Measurements from ENCODE around the gene HSPB7. TPM values are rescaled to one million over a fixed set of nuclear protein-coding genes. Genes with fewer than 3 reads are reported as not detected.
"Not testable (repeated sequence)": the region's sequence is repeated elsewhere in the genome, so short reads cannot be mapped to it uniquely, and the experiment has no call there.

The HSPB7 gene
- total RNA-seq, 2 donors from 2014 or later = not detected

DNA sequence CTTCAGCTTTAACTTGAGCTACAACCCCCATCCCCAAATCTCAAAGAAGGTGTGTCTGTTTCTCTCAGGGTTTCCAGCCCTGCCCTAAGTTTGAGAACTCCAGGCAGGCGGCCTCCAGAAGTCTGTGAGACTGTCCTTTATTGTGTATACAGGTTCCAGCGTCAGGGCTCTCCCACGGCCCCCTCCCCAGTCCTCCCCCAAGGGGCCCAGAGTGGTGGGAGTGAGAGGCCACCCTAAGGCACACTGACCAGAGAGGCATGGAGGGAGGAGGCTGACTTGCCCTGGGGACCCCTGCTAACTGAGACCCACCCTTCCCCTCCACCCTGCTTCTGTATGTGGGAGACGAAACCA is 4.0 kb downstream of the HSPB7 start:
- ATAC-seq (no peak), DNase-seq (ENCODE audit: low spot score) (no peak)
- H3K9me3 Mint-ChIP-seq = no peaks in the 10 kb centered on the region
- no peaks in the 10 kb centered on the region for H3K36me3 Mint-ChIP-seq
- peak overlapping the region in 1 of 2 donors; percentile 31 for H3K27ac Mint-ChIP-seq
- peaks cover 0 to 2% of the 10 kb centered on the region in 2 donors for H3K27me3 Mint-ChIP-seq
- no peak overlapping the region for H3K4me3 Mint-ChIP-seq
- H3K4me1 Mint-ChIP-seq (ENCODE audit: low read depth in 2 of 2) = peaks cover 0 to 3% of the 10 kb centered on the region in 2 donors

DNA sequence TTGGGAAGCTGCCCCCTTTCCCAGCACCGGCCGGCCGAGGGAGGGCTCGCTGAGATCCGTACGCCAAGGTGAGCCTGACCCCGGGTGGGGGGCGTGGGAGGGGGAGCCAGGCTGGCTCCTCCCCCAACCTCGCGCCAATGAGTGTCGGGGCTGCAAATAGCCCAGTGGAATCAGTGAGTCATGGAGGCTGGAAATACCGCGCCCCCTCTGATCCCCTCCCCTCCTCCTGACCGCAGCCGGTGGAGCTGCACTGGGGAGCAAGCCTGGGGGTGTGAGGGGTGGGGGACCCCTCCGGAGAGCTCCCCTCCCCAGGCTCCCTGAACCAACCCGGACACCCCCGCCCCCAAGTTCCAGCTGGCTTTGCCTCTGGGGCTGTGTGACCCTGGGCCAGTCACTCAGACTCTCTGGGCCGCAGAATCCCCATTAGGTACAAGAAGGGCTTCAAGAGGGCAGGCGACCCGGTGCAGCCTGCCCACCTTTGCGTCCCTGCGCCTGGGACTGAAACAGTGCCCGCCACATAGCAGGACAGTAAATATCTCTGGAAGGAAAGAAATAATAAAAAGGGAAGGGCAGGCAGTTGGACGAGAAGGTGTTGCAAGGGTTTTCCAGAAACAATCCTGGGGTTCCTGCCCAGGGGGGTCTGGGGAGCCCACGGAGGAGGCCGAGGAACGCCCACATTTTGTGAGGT is 4.5 kb downstream of the HSPB7 start:
- Mint-ChIP-seq H3K36me3 (no peaks in the 10 kb centered on the region), H3K4me1 (ENCODE audit: low read depth in 2 of 2) (peaks cover 0 to 3% of the 10 kb centered on the region in 2 donors), H3K4me3 (no peak overlapping the region), H3K9me3 (no peaks in the 10 kb centered on the region), H3K27ac (peak overlapping the region in 1 of 2 donors; percentile 31), H3K27me3 (peaks cover 0 to 2% of the 10 kb centered on the region in 2 donors)
- no peak for DNase-seq (ENCODE audit: low spot score)
- ATAC-seq = peak; percentile 39 to 66

DNA sequence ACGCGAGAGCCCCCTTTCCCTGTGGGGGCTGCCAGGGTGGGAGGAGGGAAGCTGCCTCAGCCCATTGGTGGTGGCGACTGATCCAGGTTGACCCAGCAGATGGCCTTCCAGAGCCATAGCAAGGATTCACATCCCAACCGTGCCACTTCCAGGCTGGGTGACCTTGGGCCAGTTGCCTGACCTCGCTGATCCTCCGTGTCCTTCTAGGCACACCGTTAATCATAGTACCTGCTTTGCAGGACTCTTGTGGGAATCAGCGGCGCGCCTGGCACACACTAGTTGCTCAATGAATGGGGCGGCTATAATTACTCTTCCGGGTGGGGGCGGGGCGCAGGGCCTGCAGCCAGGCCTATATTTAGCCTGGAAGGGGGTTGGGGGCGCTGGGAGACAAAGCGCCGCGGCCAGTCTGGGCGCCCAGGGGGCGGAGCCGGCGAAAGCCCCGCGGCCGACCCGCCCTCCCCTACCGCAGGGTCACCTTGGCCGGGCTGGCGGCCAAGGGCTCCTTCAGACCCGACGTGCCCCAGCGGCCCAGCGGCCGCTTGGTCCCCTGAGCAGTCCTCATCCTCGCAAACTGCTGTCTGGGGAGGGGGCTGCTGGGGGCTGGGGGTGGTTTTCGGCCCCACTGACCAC is 5.1 kb downstream of the HSPB7 start:
- no peak overlapping the region for H3K4me3 Mint-ChIP-seq
- H3K4me1 Mint-ChIP-seq (ENCODE audit: low read depth in 2 of 2) = peaks cover 0 to 10% of the 10 kb centered on the region in 2 donors
- no peaks in the 10 kb centered on the region for H3K36me3 Mint-ChIP-seq
- peak; percentile 57 to 73 for ATAC-seq
- peaks cover 0 to 2% of the 10 kb centered on the region in 2 donors for H3K27me3 Mint-ChIP-seq
- no peaks in the 10 kb centered on the region for H3K9me3 Mint-ChIP-seq
- DNase-seq (ENCODE audit: low spot score) = no peak
- peak overlapping the region in 1 of 2 donors; percentile 73 for H3K27ac Mint-ChIP-seq

DNA sequence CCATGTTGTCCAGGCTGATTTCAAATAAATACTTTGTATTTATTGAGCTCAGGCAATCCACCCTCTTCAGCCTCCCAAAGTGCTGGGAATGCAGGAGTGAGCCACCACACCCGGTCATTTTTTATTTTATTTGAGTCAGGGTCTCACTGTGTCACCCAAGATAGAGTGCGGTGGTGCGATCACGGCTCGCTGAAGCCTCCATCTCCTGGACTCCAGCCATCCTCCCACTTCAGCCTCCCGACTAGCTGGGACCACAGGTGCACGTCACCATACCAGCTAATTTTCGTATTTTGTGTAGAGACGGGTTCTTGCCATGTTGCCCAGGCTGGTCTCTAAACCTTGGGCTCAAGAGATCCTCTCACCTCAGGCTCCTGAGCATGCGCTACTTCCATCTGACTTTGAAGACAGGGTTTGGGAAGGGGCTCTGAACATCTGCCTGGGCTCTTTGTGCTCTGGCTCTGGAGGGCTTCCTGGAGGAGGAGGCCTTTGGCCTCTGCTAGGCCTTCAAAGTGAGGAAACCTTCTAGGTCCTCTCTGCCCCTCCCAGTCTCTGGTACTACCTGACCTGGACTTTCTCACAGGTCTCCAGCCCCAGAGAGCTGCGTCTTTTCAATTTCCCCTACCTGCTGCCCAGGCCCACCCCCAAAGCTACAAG is 5.8 kb downstream of the HSPB7 start:
- Mint-ChIP-seq H3K4me3 (no peak overlapping the region), H3K4me1 (ENCODE audit: low read depth in 2 of 2) (peaks cover under 1 to 12% of the 10 kb centered on the region in 2 donors), H3K36me3 (no peaks in the 10 kb centered on the region), H3K27me3 (peaks cover 0 to 2% of the 10 kb centered on the region in 2 donors), H3K9me3 (no peaks in the 10 kb centered on the region), H3K27ac (peak overlapping the region in 1 of 2 donors; percentile 73)
- ATAC-seq = no peak
- no peak for DNase-seq (ENCODE audit: low spot score)

- H3K4me3 Mint-ChIP-seq = no peak overlapping the region
Observed at GRCh38 chr1:16010837-16011236, 7.0 kb downstream of the HSPB7 start.

DNA sequence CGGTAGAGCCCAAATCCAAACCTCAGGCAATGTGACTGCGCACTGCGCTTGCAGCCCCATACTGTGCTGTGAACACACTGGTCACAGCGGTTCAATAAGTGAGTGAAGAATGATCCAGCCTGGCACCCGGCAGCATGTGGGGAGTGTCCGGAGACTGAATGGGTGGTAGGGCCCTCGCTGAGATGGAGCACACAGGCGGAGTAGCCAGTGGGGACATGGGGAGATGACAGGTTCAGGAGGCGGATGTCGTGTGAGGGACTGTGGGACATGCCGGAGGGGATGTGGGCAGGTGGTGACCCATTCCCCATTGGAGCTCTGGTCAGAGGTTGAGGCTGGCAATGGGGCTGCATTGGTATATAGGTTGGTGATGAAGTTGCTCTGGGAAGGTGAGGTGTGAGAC is 8.2 kb downstream of the HSPB7 start:
- no peaks in the 10 kb centered on the region for H3K36me3 Mint-ChIP-seq
- H3K27me3 Mint-ChIP-seq = peaks cover 0 to 2% of the 10 kb centered on the region in 2 donors
- H3K4me1 Mint-ChIP-seq (ENCODE audit: low read depth in 2 of 2) = peaks cover 8 to 19% of the 10 kb centered on the region in 2 donors
- no peak overlapping the region for H3K27ac Mint-ChIP-seq
- ATAC-seq = no peak
- H3K4me3 Mint-ChIP-seq = no peak overlapping the region
- no peaks in the 10 kb centered on the region for H3K9me3 Mint-ChIP-seq
- no peak for DNase-seq (ENCODE audit: low spot score)

More at GRCh38 chr1:16010837-16011236, 7.0 kb downstream of the HSPB7 start:
- no peaks in the 10 kb centered on the region for H3K36me3 Mint-ChIP-seq
- peaks cover 8 to 19% of the 10 kb centered on the region in 2 donors for H3K4me1 Mint-ChIP-seq (ENCODE audit: low read depth in 2 of 2)
- H3K27me3 Mint-ChIP-seq = peaks cover 0 to 2% of the 10 kb centered on the region in 2 donors
- no peaks in the 10 kb centered on the region for H3K9me3 Mint-ChIP-seq
- no peak for ATAC-seq
- no peak for DNase-seq (ENCODE audit: low spot score)
- H3K27ac Mint-ChIP-seq = no peak overlapping the region

GRCh38 chr1:16009030-16009460 is 8.8 kb downstream of the HSPB7 start:
- Mint-ChIP-seq H3K27me3 (peaks cover 0 to 2% of the 10 kb centered on the region in 2 donors), H3K4me1 (ENCODE audit: low read depth in 2 of 2) (peaks cover 8 to 19% of the 10 kb centered on the region in 2 donors), H3K4me3 (no peak overlapping the region), H3K36me3 (no peaks in the 10 kb centered on the region), H3K9me3 (no peaks in the 10 kb centered on the region), H3K27ac (no peak overlapping the region)
- no peak for DNase-seq (ENCODE audit: low spot score)
- peak; percentile 56 to 63 for ATAC-seq

- Mint-ChIP-seq H3K27me3 (peaks cover 0 to 2% of the 10 kb centered on the region in 2 donors), H3K9me3 (no peaks in the 10 kb centered on the region), H3K27ac (no peak overlapping the region), H3K36me3 (no peaks in the 10 kb centered on the region), H3K4me1 (ENCODE audit: low read depth in 2 of 2) (peaks cover 8 to 19% of the 10 kb centered on the region in 2 donors), H3K4me3 (no peak overlapping the region)
- DNase-seq (ENCODE audit: low spot score) (no peak), ATAC-seq (no peak)
Observed at GRCh38 chr1:16007671-16008341, 10.0 kb downstream of the HSPB7 start.

GRCh38 chr1:16006552-16007485 is 11.0 kb downstream of the HSPB7 start:
- peaks cover 8 to 15% of the 10 kb centered on the region in 2 donors for H3K4me1 Mint-ChIP-seq (ENCODE audit: low read depth in 2 of 2)
- H3K9me3 Mint-ChIP-seq = no peaks in the 10 kb centered on the region
- peaks cover 0 to 2% of the 10 kb centered on the region in 2 donors for H3K27me3 Mint-ChIP-seq
- no peak overlapping the region for H3K4me3 Mint-ChIP-seq
- H3K27ac Mint-ChIP-seq = peak overlapping the region in 1 of 2 donors; percentile 38
- peak; percentile 65 to 82 for ATAC-seq
- H3K36me3 Mint-ChIP-seq = no peaks in the 10 kb centered on the region
- DNase-seq (ENCODE audit: low spot score) = no peak

- H3K27ac Mint-ChIP-seq = peak overlapping the region in 1 of 2 donors; percentile 38
- ATAC-seq (no peak), DNase-seq (ENCODE audit: low spot score) (no peak)
- H3K9me3 Mint-ChIP-seq = no peaks in the 10 kb centered on the region
- no peaks in the 10 kb centered on the region for H3K36me3 Mint-ChIP-seq
- peaks cover under 1 to 2% of the 10 kb centered on the region in 2 donors for H3K27me3 Mint-ChIP-seq
- H3K4me3 Mint-ChIP-seq = no peak overlapping the region
- H3K4me1 Mint-ChIP-seq (ENCODE audit: low read depth in 2 of 2) = peaks cover 8 to 15% of the 10 kb centered on the region in 2 donors
Observed at GRCh38 chr1:16006010-16006409, 11.8 kb downstream of the HSPB7 start.

GRCh38 chr1:16005597-16005996 is 12.2 kb downstream of the HSPB7 start:
- H3K4me3 Mint-ChIP-seq = no peak overlapping the region
- H3K9me3 Mint-ChIP-seq = no peaks in the 10 kb centered on the region
- H3K36me3 Mint-ChIP-seq = no peaks in the 10 kb centered on the region
- H3K27me3 Mint-ChIP-seq = peaks cover 4 to 5% of the 10 kb centered on the region in 2 donors
- DNase-seq (ENCODE audit: low spot score) (no peak), ATAC-seq (no peak)
- no peak overlapping the region for H3K27ac Mint-ChIP-seq
- H3K4me1 Mint-ChIP-seq (ENCODE audit: low read depth in 2 of 2) = peaks cover 8 to 15% of the 10 kb centered on the region in 2 donors

- H3K4me1 Mint-ChIP-seq (ENCODE audit: low read depth in 2 of 2); H3K27me3 Mint-ChIP-seq; ATAC-seq; H3K9me3 Mint-ChIP-seq; DNase-seq (ENCODE audit: low spot score); H3K4me3 Mint-ChIP-seq; H3K27ac Mint-ChIP-seq; H3K36me3 Mint-ChIP-seq: not testable (repeated sequence)
Observed at GRCh38 chr1:16001274-16001673, 16.6 kb downstream of the HSPB7 start.

- Mint-ChIP-seq H3K4me1 (ENCODE audit: low read depth in 2 of 2) (peaks cover 0 to 2% of the 10 kb centered on the region in 2 donors), H3K9me3 (no peaks in the 10 kb centered on the region), H3K27ac (no peak overlapping the region)
Observed at GRCh38 chr1:15998929-15999328, 18.9 kb downstream of the HSPB7 start.

More at GRCh38 chr1:15998929-15999328, 18.9 kb downstream of the HSPB7 start:
- DNase-seq (ENCODE audit: low spot score) (no peak), ATAC-seq (no peak)
- Mint-ChIP-seq H3K4me3 (no peak overlapping the region), H3K36me3 (no peaks in the 10 kb centered on the region), H3K27me3 (peaks cover 5 to 7% of the 10 kb centered on the region in 2 donors)
